ENCODE data around the gene TMEM132C.

- no peak for TF ChIP-seq CTCF (conservative IDR thresholded peaks at IDR 0.05; ENCODE audit: low read depth in 2 of 2)
- no peak for TF ChIP-seq EZH2 (IDR thresholded peaks at IDR 0.05; ENCODE audit: low read depth, unreplicated experiment)
- no peak for TF ChIP-seq ZNF462 (CRISPR knock-in tag; IDR thresholded peaks at IDR 0.05)
- no peak for TF ChIP-seq EZH2phosphoT487 (IDR thresholded peaks at IDR 0.05; ENCODE audit: unreplicated experiment)
- no peak for TF ChIP-seq CREB1 (CRISPR knock-in tag; IDR thresholded peaks at IDR 0.05; ENCODE audit: low read depth)
These were observed 327.6 kb downstream of the TMEM132C start for GRCh38 chr12:128594521-128594920.

All from GM23338 (cell line).